ENCODE results near the gene PZP. TPM values are rescaled to one million over a fixed set of nuclear protein-coding genes. Genes with fewer than 3 reads are reported as not detected.
"Not testable (repeated sequence)": the region's sequence is repeated elsewhere in the genome, so short reads cannot be mapped to it uniquely, and the experiment has no call there.

The PZP gene
- total RNA-seq, 1 donor from 2014 or later: not detected

DNA sequence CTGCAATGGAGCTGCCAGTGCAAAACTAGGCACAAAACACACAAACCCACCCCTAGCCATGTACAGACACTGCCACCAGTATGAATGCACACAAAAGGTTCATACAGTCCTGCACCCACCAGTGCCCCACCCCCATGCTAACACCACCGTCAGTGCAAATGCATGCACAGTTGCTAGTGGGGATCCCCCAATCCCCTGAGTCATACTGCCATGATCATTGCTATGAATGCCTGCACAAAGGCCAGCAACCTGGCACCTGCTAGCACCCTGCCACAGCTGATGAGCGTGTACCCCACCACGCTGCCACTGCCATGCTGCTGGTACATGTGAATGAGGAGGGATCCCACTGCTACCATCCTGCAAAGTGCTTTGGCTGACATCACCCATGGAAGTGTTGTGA is 23.9 kb downstream of the PZP start:
- intact Hi-C loops (cut with micrococcal nuclease): no loop called here

DNA sequence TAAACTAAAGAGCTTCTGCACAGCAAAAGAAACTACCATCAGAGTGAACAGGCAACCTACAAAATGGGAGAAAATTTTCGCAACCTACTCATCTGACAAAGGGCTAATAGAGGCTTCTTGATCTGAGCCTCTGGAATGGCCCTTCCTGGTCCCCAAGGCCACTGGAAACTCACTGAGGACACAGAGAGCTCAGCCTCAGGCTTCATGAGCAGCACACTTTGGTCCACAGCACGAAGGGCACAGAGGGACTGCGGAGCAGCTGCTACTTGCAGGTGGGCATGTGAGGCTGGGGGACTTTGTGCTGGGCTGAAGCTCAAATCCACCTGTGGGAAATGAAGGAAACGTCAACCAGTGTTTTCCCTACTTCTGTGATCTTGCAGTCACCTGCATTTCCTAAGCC is 27.4 kb downstream of the PZP start:
- intact Hi-C loops (cut with micrococcal nuclease): no loop called here

GRCh38 chr12:9179781-9180180 is 28.4 kb downstream of the PZP start:
- intact Hi-C loops (cut with micrococcal nuclease): no loop called here

GRCh38 chr12:9169979-9170634 is 38.1 kb downstream of the PZP start:
- intact Hi-C loops (cut with micrococcal nuclease): no loop called here

DNA sequence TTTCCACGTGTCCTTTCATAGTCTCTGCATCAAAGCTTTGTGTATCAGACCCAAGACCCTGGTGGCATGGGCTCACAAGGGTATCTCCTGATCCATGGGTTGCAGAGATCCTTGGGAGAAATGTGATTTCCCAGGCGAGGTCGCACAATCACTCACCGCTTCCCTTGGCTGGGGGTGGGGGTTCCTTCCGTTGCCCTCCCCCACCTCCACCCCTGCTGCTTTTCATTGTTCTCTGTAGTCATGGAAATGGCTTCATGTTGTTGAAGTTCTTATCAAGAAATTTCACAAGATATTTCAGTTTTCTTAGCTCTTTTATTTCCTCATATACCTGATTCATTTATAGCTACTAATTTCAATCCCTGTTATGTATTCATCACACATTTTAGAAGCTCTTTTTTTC is 40.9 kb downstream of the PZP start:
- intact Hi-C loops (cut with micrococcal nuclease): not testable (repeated sequence)

GRCh38 chr12:9163392-9163791 is 44.8 kb downstream of the PZP start:
- intact Hi-C loops (cut with micrococcal nuclease): no loop called here

GRCh38 chr12:9156119-9156518 is 52.1 kb downstream of the PZP start:
- intact Hi-C loops (cut with micrococcal nuclease): no loop called here

DNA sequence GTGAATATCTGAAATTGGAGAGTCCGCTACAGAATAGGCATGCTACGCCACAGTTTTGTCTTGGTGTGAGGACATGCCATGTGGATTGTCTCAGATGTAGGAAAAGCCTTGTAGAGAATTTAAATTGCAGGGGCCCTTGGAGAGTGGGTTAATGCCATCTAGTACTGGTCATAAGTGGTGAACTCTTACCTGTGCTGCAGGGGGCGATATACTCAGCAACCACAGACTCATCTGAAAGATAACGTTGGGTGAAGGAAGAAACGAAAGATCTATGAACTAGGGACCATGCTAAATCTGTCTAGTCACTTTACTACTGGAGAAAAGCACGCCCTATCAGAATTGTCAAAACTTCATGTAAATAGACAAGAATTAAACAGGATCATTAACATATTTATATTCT is 58.8 kb downstream of the PZP start:
- intact Hi-C loops (cut with micrococcal nuclease): no loop called here

- intact Hi-C loops (cut with micrococcal nuclease): no loop called here
Measured at GRCh38 chr12:9148926-9149325, 59.3 kb downstream of the PZP start.

DNA sequence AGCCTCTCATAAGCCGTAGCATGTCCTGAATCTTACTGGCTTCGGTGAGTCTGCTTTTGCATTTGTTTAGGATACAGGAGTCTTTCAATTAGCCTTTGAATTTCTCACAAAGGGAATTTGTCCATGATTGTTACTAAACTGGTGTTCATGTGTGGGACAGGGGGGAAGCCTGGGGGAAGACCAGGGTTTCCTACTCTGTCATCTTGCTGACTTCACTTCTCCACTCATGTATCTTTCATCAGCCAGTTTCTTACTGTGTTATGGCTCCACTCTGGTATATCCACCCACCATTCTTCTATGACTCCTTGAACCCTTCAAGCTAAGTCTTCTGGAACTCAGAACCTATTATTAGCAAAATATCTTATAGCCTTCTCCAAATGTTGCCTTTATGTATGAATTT is 60.7 kb downstream of the PZP start:
- intact Hi-C loops (cut with micrococcal nuclease): no loop called here

GRCh38 chr12:9144730-9145106 is 63.5 kb downstream of the PZP start:
- intact Hi-C loops (cut with micrococcal nuclease): no loop called here

DNA sequence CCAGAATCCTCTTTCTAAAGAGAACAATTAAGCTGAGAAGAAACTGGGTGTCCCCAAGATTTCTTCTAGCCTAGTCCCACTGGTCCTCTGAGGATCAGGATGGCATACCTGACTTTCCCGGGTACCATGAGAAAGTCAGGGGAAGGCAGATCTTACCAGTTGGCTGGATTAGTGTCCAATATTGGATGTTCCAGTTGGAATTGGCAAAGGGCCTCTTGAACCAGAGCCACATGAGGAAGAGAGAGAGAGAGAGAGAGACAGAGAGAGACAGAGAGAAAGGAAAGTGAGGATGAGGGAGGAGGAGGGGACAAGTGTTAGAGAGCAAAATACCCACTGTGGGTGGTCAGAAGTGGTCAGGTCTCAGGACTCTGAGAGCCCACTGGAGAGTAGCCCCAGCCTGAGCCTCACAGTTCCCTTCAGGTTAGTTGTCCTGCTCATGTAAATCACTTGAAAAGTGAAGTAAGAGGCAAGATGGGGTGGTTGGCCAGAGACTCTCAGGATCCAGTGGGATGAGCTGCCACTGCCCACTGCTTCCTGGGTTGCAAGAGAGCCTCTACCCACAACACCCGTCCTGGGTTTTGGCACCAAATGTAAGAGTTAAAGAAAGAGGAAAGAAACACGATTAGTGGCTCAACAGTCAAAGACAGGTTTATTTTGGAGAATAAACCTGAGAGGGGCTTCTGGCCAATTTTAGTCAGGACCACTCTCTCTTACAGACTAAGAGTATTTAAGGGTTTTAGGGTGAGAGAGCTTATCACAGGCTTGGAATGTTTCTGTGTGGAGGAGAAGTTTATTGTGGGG is 64.1 kb downstream of the PZP start:
- intact Hi-C loops (cut with micrococcal nuclease): no loop called here

DNA sequence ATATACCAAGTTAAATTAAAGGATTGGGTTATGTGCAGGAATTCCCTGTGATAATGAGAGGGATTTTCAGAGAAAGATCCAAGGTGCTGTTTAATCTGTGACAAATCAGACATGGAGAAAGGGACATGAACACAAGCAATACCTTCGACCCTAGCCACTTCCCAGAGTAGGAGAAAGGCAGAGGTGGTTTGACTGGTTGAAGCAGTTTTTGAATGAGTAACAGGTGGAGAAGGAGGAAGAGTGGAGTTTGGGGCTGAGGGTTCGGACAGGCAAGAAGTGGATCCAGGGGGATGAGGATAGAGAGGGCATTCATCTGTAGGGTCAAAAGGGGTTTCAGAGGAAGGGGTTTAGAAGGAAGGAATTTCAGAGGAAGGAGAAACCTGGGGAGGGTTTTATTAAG is 65.1 kb downstream of the PZP start:
- intact Hi-C loops (cut with micrococcal nuclease): no loop called here

- intact Hi-C loops (cut with micrococcal nuclease): not testable (repeated sequence)
Measured at GRCh38 chr12:9139588-9140290, 68.5 kb downstream of the PZP start.

GRCh38 chr12:9135903-9136310 is 72.3 kb downstream of the PZP start:
- intact Hi-C loops (cut with micrococcal nuclease): no loop called here

GRCh38 chr12:9134981-9135628 is 73.1 kb downstream of the PZP start:
- intact Hi-C loops (cut with micrococcal nuclease): no loop called here

DNA sequence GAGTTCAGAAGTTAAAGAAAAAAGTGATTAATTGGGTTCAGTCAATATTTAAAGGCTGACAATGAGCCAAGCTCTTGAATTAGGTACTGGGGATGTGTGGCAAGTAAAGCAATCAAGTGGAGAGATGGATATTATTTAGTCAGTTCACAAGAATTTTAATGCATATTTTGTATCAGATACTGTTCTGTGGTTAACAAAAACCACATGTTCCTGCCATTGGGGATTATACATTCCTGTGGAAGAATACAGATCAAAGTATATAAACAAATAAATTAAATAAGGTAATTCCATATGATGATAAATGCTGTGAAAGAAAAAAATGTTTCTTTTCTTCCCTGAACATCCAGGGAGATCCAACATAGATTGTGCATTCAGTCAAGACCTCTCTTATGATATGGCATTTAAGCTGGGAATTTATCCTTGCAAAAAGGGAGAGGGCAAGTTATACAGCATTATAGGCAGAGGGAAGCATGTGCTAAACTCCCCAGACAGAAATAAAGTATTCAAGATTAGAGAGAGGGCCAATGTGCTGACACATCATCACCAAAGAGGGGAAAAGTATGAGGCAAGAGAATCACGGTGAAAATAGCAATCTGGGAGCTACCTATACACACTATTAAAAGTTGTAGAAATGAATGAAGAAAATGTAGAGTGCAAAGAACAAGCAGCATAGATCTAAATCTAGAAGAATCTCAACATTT is 74.8 kb downstream of the PZP start:
- intact Hi-C loops (cut with micrococcal nuclease): no loop called here

- intact Hi-C loops (cut with micrococcal nuclease): no loop called here
Measured at GRCh38 chr12:9132008-9132535, 76.1 kb downstream of the PZP start.

GRCh38 chr12:9130244-9130643 is 78.0 kb downstream of the PZP start:
- intact Hi-C loops (cut with micrococcal nuclease): no loop called here

GRCh38 chr12:9127936-9128663 is 80.1 kb downstream of the PZP start:
- intact Hi-C loops (cut with micrococcal nuclease): no loop called here

Data from T-helper 1 cell treated with Interleukin-12 subunit alpha and Interleukin-12 subunit beta and Interleukin-4 antibody, amounts not matched to agents 30 ng/mL and 1 ng/mL, for 36 hours (primary cell).